Neural progenitor cell (in vitro differentiated cells): ENCODE data around the gene UBL7. TPM values are rescaled to one million over a fixed set of nuclear protein-coding genes. Genes with fewer than 3 reads are reported as not detected.
A peak's percentile ranks its signal among the peaks of the same experiment; 100 is the strongest.

Experiments
- DNase-seq: peaks from one replicate; pipeline ENCODE4 v3.0.0-alpha.2; 2016; ENCODE audit warnings: low spot score
- H2AFZ ChIP-seq: fragments of 200-600 bp; sonication (generic); replicated peaks from 2 replicates; pipeline ENCODE4 v1.6.1; 2016; ENCODE audit warnings: antibody characterized with exemption
- H3F3A ChIP-seq: fragments of 200-600 bp; sonication (generic); 2 replicates; pipeline ENCODE4 v1.6.1; 2016; ENCODE audit warnings: antibody characterized with exemption, low read depth
- H3K27ac ChIP-seq: fragments of 200-600 bp; sonication (generic); 2 replicates; pipeline ENCODE4 v1.5.1; 2016; ENCODE audit warnings: mild to moderate bottlenecking
- H3K27me3 ChIP-seq: fragments of 200-600 bp; sonication (generic); 2 replicates; pipeline ENCODE4 v1.6.1; 2016; ENCODE audit warnings: mild to moderate bottlenecking, moderate library complexity
- H3K36me3 ChIP-seq: fragments of 200-600 bp; sonication (generic); 2 replicates; pipeline ENCODE4 v1.5.1; 2016
- H3K4me1 ChIP-seq: fragments of 200-600 bp; sonication (generic); 2 replicates; pipeline ENCODE4 v1.6.1; 2016; ENCODE audit warnings: mixed run types
- H3K4me2 ChIP-seq: fragments of 200-600 bp; sonication (generic); 2 replicates; pipeline ENCODE4 v1.6.1; 2016
- H3K4me3 ChIP-seq: fragments of 200-600 bp; sonication (generic); 2 replicates; pipeline ENCODE4 v1.5.1; 2016
- H3K79me2 ChIP-seq: fragments of 200-600 bp; sonication (generic); 2 replicates; pipeline ENCODE4 v1.6.1; 2016; ENCODE audit warnings: low read depth
- H3K9ac ChIP-seq: fragments of 200-600 bp; sonication (generic); 2 replicates; pipeline ENCODE4 v1.6.1; 2016
- H3K9me3 ChIP-seq: fragments of 200-600 bp; sonication (generic); 2 replicates; pipeline ENCODE4 v1.5.1; 2016; ENCODE audit warnings: low read depth
- H4K20me1 ChIP-seq: fragments of 200-600 bp; sonication (generic); 2 replicates; pipeline ENCODE4 v1.6.1; 2016; ENCODE audit warnings: low read depth
- H3K27ac Mint-ChIP-seq: 3 replicates; pipeline ENCODE4 v1.8.0; 2021; ENCODE audit warnings: mixed read lengths
- H3K27me3 Mint-ChIP-seq: 2 replicates; pipeline ENCODE4 v1.8.0; 2022; ENCODE audit warnings: low read depth, mild to moderate bottlenecking, inconsistent platforms, moderate library complexity, mixed read lengths; ENCODE audit not compliant: insufficient read depth
- H3K36me3 Mint-ChIP-seq: 3 replicates; pipeline ENCODE4 v1.8.0; 2021; ENCODE audit warnings: mixed read lengths
- H3K4me1 Mint-ChIP-seq: 3 replicates; pipeline ENCODE4 v1.8.0; 2021; ENCODE audit warnings: mixed read lengths
- H3K4me3 Mint-ChIP-seq: 3 replicates; pipeline ENCODE4 v1.8.0; 2021; ENCODE audit warnings: mild to moderate bottlenecking, moderate library complexity, mixed read lengths
- H3K9me3 Mint-ChIP-seq: 3 replicates; pipeline ENCODE4 v1.8.0; 2020; ENCODE audit warnings: mixed read lengths
- EZH2 ChIP-seq: fragments of 200-600 bp; sonication (generic); IDR thresholded peaks from 2 replicates; pipeline ENCODE4 v1.6.1; 2017; ENCODE audit warnings: antibody characterized with exemption, mild to moderate bottlenecking, moderate library complexity
- EZH2phosphoT487 ChIP-seq: fragments of 200-600 bp; sonication (generic); IDR thresholded peaks from 2 replicates; pipeline ENCODE4 v1.6.1; 2017; ENCODE audit warnings: antibody characterized with exemption
- microRNA-seq: library from miRNA; unstranded; fragments of <30 nt; microRNA quantifications from one replicate; pipeline ENCODE4, GENCODE V29; 2016
- small RNA-seq: library from RNA; depleted of rRNA; stranded (forward); fragments of <200 nt; gene quantifications from one replicate; pipeline ENCODE3, GENCODE V24; 2015
- total RNA-seq: library from RNA; depleted of rRNA; stranded (reverse); fragments of >200 nt; gene quantifications from 2 replicates; pipeline ENCODE4 v1.2.3, GENCODE V29; 2015; ENCODE audit warnings: low replicate concordance
- TF ChIP-seq, protein P1 (sequence below): fragments of 200-600 bp; sonication (generic); IDR thresholded peaks from 2 replicates; pipeline ENCODE4 v1.5.1; 2017; ENCODE audit warnings: antibody characterized with exemption, mild to moderate bottlenecking

UBL7 gene
- total RNA-seq, 1 donor from 2014 or later, result 60.4 TPM

GRCh38 chr15:74396146-74396438 lies 64.9 kb downstream of the UBL7 start:
- Histone ChIP-seq H3K36me3 (no peaks in the 10 kb centered on the region), H3K4me3 (no peak overlapping the region), H4K20me1 (no peaks in the 10 kb centered on the region), H3K27ac (no peak overlapping the region), H3K4me1 (no peaks in the 10 kb centered on the region), H3K79me2 (no peaks in the 10 kb centered on the region), H3K27me3 (no peaks in the 10 kb centered on the region), H3K9ac (no peak overlapping the region), H3K9me3 (no peaks in the 10 kb centered on the region), H3K4me2 (no peak overlapping the region), H3F3A (no peaks in the 10 kb centered on the region), H2AFZ (no peak overlapping the region)
- no peak for DNase-seq
- H3K4me3 Mint-ChIP-seq, result no peak overlapping the region
- H3K27ac Mint-ChIP-seq, result peak overlapping the region; percentile 94
- H3K27me3 Mint-ChIP-seq, result peaks cover 15% of the 10 kb centered on the region
- no peaks in the 10 kb centered on the region for H3K36me3 Mint-ChIP-seq
- TF ChIP-seq, protein P1, sequence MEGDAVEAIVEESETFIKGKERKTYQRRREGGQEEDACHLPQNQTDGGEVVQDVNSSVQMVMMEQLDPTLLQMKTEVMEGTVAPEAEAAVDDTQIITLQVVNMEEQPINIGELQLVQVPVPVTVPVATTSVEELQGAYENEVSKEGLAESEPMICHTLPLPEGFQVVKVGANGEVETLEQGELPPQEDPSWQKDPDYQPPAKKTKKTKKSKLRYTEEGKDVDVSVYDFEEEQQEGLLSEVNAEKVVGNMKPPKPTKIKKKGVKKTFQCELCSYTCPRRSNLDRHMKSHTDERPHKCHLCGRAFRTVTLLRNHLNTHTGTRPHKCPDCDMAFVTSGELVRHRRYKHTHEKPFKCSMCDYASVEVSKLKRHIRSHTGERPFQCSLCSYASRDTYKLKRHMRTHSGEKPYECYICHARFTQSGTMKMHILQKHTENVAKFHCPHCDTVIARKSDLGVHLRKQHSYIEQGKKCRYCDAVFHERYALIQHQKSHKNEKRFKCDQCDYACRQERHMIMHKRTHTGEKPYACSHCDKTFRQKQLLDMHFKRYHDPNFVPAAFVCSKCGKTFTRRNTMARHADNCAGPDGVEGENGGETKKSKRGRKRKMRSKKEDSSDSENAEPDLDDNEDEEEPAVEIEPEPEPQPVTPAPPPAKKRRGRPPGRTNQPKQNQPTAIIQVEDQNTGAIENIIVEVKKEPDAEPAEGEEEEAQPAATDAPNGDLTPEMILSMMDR, result no peak
- TF ChIP-seq EZH2phosphoT487, result no peak
- TF ChIP-seq EZH2, result no peak
- H3K4me1 Mint-ChIP-seq, result peaks cover 17% of the 10 kb centered on the region
- no peaks in the 10 kb centered on the region for H3K9me3 Mint-ChIP-seq

Small RNA genes lying within 50 kb of the gene (microRNA-seq; reads per million reads assigned to microRNA genes)
- gene MIR6881, result not detected

Small RNA genes lying within 50 kb of the gene (small RNA-seq; reads per million reads assigned to genes)
- gene MIR6881 (not detected), gene RF00591 (not detected)

Other genes with a start within 250 kb of the UBL7 start
- gene CCDC33, start 224.8 kb downstream of the UBL7 start, total RNA-seq, result 1.9 TPM in 1 of 2 replicates, not detected in the other
- gene CYP11A1, start 93.5 kb downstream of the UBL7 start, total RNA-seq, result 0.99 and 1.1 TPM in 2 replicates
- 3.5 and 11.7 TPM in 2 replicates for gene SEMA7A, start 27.2 kb downstream of the UBL7 start, total RNA-seq
- 31.5 and 72.4 TPM in 2 replicates for gene ARID3B, start 80.1 kb upstream of the UBL7 start, total RNA-seq
- 66.1 and 106 TPM in 2 replicates for gene CLK3, start 154.7 kb upstream of the UBL7 start, total RNA-seq
- 16.6 and 24.4 TPM in 2 replicates for gene EDC3, start 234.9 kb upstream of the UBL7 start, total RNA-seq